ENCODE data around the gene SURF4.
A peak's percentile ranks its signal among the peaks of the same experiment; 100 is the strongest.
"Not testable (repeated sequence)": the region's sequence is repeated elsewhere in the genome, so short reads cannot be mapped to it uniquely, and the experiment has no call there.

The SURF4 gene

GRCh38 chr9:133335924-133336811, 39.7 kb downstream of the SURF4 start, which contains the start of gene SURF6:
Gene SURF6, minus strand, starts transcription at chr9:133336188. Its CDS starts 56 bp downstream, at chr9:133336132.
- DNase-seq: peak in 55 of 56 donors; percentile 52 to 91 (median 81)

- DNase-seq: not testable (repeated sequence)
These were observed 41.0 kb downstream of the SURF4 start for GRCh38 chr9:133334888-133335287.

- DNase-seq: no peak
These were observed 41.7 kb downstream of the SURF4 start for GRCh38 chr9:133334161-133334560.

- DNase-seq: no peak
These were observed 42.3 kb downstream of the SURF4 start for GRCh38 chr9:133333566-133333965.

GRCh38 chr9:133333011-133333410, 42.8 kb downstream of the SURF4 start:
- no peak for DNase-seq

- DNase-seq: no peak
These were observed 43.5 kb downstream of the SURF4 start for GRCh38 chr9:133332381-133332730.

GRCh38 chr9:133331641-133332380, 44.0 kb downstream of the SURF4 start:
- no peak for DNase-seq

- DNase-seq: no peak
These were observed 44.6 kb downstream of the SURF4 start for GRCh38 chr9:133331221-133331620.

- DNase-seq: peak in 5 of 56 donors; percentile 10 to 35 (median 21)
These were observed 46.3 kb downstream of the SURF4 start for GRCh38 chr9:133329306-133330156.

GRCh38 chr9:133327834-133328484, 47.9 kb downstream of the SURF4 start:
- no peak for DNase-seq

- not testable (repeated sequence) for DNase-seq
These were observed 48.8 kb downstream of the SURF4 start for GRCh38 chr9:133327021-133327420.

GRCh38 chr9:133323991-133324703, 51.7 kb downstream of the SURF4 start:
- DNase-seq: no peak

GRCh38 chr9:133323211-133323610, 52.6 kb downstream of the SURF4 start:
- no peak for DNase-seq

GRCh38 chr9:133322701-133323100, 53.2 kb downstream of the SURF4 start:
- no peak for DNase-seq

GRCh38 chr9:133321411-133321935, 54.4 kb downstream of the SURF4 start:
- DNase-seq: no peak

GRCh38 chr9:133320421-133320881, 55.4 kb downstream of the SURF4 start:
- DNase-seq: no peak

- DNase-seq: not testable (repeated sequence)
These were observed 58.3 kb downstream of the SURF4 start for GRCh38 chr9:133317551-133317950.

GRCh38 chr9:133315997-133316396, 59.9 kb downstream of the SURF4 start:
- no peak for DNase-seq
